Measurements from ENCODE around the gene HRH2.

- TF ChIP-seq CTCF (IDR thresholded peaks at IDR 0.05): no peak
- no peak for TF ChIP-seq POLR2AphosphoS5 (IDR thresholded peaks at IDR 0.05)
Measured at GRCh38 chr5:175742290-175742994, 84.6 kb downstream of the HRH2 start.

Data from stomach (tissue), 4 donors.